ENCODE data around the gene SLC16A9.
A peak's percentile ranks its signal among the peaks of the same experiment; 100 is the strongest.
"Not testable (repeated sequence)": the region's sequence is repeated elsewhere in the genome, so short reads cannot be mapped to it uniquely, and the experiment has no call there.

SLC16A9 gene, protein sequence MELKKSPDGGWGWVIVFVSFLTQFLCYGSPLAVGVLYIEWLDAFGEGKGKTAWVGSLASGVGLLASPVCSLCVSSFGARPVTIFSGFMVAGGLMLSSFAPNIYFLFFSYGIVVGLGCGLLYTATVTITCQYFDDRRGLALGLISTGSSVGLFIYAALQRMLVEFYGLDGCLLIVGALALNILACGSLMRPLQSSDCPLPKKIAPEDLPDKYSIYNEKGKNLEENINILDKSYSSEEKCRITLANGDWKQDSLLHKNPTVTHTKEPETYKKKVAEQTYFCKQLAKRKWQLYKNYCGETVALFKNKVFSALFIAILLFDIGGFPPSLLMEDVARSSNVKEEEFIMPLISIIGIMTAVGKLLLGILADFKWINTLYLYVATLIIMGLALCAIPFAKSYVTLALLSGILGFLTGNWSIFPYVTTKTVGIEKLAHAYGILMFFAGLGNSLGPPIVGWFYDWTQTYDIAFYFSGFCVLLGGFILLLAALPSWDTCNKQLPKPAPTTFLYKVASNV

DNA sequence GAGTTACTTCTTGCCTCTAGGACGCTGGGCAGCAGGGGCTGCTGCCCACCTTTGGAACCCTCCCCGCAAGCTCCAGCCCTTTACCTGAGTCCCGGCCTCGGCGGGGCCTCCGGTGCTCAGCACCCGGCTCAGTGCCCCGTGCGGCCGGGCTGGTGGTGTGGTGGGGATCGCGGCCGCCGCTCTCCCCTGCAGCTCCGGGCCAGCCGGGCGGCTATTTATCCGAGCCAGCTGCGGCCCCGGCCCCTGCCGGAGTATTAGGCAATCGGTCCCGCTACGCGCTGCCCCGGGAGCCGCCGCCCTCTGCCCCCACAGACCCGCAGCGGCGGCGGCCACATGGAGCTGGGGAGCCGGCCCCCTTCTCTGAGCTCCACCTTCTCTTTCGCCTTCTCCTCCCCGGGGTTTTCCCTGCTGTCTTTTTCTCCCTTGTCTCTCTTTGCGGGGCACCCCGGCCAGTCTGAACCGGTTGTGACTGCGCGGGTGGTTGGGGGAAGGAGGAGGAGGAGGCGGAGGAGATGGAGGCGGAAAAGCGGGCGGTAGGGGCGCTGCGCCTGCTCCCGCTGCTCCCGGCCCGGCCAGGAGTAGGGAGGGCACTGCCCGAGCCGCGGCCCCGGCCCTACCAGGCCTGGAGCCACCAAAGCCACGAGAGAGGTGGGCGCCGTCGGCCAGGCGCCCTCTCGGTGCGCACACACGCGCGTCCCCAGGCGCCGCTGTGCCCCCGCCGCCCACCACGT is at the start of gene SLC16A9:
Gene SLC16A9 (minus strand): TSS at position 456 of the 731 bp plus-strand sequence. CDS start 25,559 bp downstream, outside the sequence.
- peak in 1 of 2 donors; percentile 13 for DNase-seq

DNA sequence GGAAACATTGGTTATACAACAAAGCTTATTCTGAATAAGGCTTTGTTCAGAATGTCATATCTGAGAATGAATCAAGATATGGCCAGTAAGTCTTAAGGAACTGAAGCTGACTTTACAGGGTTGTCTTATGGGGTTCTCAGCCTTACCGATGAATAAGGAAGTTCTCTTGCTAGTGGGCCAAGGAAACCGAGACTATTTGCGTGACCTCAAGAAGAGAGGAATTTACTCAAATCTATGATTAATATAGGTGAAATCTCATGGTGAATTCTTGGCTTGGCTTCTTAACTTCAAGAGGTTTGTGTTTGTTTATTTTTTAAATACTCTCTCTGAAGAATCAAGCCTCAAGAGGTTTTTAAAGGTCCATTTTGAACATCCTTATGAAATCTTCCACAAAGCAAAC is 48.3 kb upstream of the SLC16A9 start:
- DNase-seq = no peak

DNA sequence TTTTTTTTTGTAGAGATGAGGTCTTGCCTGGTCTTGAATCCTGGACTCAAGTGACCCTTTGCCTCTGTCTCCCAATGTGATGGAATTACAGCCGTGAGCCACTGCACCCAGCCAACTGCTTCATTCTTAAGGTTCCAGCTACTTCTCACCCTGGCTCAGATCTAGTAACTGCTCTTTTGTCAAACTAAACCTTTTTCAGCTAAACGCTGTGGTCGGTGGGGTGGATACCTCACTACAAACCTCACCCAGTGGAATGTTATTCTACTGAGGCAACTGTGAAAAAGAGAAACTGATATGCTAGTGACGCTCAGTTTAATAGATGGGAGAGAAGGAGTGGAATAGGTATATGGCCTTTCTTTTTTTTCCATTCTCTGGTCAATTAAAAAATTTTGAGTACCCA is 45.3 kb upstream of the SLC16A9 start:
- DNase-seq = no peak

DNA sequence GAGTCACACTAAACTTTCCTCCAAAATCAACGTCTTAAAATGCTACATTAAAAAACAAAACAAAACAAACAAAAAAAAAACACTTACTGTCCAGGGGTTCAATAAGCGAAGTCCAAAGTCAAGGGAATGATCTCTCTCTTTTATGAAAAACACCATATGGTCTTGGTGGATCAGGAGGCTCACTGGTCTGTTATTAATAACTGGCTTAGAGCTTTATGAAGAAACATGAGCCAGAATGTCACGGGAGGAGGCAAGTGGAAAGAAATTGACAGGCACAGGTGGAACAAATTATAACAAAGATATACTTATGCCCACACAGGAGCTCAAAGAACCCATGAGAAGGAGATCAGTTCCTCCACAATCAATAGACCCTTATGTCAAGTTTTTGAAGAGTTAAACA is 43.6 kb upstream of the SLC16A9 start, which contains the start of gene MRLN:
Gene MRLN (minus strand): TSS at position 189 of the 400 bp plus-strand sequence.
- no peak for DNase-seq

DNA sequence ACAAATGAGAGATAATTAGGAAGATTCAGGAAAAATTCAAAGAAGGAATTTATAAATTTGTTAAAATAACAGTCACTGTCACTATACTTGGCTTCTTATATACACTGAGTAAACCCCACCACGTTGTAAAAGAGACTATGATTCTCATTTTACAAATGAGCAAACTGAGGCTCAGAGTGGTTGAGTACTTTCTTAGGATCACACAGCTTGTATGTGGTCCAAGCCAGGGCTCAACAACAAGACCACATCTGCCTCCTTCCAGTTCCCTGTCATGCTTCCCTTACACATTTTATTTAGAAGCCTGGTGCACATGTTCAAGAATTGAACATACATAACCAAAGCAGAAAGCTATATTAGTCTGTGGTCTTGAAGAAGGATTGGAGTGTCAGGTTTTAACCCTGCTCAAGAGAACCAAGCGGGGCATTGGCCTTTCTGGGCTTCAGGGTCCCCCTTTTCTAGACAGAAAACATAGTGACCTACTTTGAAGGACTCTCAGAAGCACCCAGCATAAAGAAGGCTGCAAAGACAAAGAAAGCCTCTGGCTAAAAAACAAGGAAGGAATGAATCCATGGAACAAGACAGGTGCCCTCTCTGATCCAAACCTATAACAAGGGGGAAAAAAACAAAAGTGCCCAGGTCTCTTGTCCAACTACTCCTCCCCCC is 42.8 kb upstream of the SLC16A9 start:
- DNase-seq = no peak

DNA sequence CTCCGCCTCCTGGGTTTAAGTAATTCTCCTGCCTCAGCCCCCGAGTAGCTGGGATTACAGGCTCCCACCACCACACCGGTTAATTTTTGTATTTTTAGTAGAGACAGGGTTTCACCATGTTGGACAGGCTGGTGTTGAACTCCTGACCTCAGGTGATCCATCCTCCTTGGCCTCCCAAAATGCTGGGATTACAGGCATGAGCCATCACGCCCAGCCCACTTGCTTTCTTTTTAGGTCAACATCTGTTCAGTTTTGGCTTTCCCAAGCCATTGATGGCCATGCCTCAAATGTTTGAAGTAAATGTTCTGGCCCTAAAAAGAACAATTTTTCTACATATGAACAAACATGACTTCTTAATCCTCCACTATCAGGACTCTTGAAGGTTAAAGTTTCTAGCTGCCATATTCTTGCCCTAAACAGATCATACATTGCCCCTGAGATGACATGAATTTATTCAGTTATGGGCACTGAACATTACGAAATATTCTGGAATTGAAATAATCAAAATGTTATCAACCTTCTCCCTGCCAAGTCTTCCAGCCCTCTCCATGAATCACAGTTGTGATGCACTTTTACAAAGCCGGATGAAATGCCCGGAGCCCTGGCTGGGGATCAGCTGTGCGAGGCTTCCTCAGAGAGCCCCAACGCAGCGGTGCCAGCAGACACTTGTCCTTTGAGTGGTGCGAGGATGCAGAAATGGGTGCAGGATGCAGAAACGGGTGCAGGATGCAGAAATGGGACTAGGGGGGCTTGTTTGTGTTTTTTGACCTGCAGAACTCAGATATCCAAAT is 40.7 kb upstream of the SLC16A9 start:
- no peak for DNase-seq

DNA sequence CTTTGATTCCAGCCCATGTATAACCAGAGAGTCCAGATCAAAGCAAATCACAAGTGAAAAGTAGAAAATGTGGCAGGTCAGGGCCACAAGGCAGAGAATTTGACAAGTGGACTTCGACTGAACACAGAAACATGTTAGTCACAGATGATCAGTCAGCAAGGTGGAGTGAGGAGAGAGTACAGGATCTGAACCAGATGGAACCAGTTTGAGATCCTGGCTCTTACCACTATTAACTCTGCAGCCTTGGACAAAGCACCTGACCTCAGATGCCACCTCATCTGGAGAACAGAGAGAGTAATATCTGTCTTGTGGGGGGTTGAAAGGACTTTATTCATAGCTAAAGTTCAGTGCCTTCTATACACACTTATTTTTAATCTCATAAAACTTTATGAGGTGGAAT is 39.2 kb upstream of the SLC16A9 start:
- DNase-seq = no peak

DNA sequence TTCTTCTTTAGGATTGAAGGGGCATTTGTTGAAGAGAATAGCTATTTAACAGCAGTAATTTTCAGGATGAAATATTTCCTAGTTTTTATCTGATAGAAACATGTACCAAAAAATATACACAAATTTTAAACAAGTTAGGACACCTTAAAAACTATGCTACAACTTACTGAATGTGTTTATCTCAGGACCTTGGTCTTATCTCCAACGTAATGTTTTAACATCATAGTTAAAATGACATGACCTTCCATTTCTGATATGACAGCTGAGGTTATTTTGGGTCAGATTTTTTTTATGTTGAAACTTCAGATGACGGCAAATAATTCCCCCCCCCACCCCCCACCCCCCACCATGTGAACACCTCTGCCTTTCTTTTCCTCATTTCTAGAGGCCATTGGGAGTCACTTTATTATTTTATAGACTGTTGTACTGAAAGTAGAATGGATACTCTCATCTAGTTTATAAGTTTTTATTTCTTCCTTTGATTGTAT is 35.6 kb upstream of the SLC16A9 start:
- DNase-seq = no peak

DNA sequence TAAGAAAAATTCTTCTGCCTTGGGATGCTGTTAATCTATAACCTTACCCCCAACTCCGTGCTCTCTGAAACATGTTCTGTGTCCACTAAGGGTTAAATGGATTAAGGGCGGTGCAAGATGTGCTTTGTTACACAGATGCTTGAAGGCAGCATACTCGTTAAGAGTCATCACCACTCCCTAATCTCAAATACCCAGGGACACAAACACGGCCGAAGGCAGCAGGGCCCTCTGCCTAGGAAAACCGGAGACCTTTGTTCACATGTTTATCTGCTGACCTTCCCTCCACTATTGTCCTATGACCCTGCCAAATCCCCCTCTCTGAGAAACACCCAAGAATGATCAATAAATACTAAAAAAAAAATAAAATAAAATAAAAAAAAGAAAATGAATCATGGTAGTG is 35.1 kb upstream of the SLC16A9 start:
- not testable (repeated sequence) for DNase-seq

DNA sequence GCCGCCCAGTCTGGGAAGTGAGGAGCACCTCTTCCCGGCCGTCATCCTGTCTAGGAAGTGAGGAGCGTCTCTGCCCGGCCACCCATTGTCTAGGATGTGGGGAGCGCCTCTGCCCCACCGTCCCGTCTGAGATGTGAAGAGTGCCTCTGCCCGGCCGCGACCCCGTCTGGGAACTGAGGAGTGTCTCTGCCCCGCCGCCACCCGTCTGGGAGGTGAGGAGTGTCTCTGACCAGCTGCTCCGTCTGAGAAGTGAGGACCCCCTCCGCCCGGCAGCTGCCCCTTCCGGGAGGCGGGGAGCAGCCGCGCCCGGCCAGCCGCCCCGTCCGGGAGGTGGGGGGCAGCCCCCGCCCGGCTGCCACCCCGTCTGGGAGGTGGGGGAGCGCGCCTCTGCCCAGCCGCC is 34.5 kb upstream of the SLC16A9 start:
- DNase-seq = not testable (repeated sequence)

DNA sequence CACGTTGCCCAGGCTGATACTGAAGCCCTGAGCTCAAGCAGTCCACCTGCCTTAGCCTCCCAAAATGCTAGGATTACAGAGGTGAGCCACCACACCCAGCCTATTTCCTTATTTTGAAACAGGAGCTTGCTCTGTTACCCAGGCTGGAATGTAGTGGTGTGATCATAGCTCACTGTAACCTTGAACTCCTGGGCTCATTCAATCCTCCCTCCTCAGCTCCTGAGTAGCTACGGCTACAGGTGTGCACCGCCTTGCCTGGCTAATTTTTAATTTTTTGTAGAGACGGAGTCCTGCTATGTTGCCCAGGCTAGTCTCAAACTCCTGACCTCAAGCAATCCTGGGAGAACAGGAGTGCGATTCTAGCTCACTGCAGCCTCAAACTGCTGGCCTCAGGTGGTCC is 31.9 kb upstream of the SLC16A9 start:
- no peak for DNase-seq

DNA sequence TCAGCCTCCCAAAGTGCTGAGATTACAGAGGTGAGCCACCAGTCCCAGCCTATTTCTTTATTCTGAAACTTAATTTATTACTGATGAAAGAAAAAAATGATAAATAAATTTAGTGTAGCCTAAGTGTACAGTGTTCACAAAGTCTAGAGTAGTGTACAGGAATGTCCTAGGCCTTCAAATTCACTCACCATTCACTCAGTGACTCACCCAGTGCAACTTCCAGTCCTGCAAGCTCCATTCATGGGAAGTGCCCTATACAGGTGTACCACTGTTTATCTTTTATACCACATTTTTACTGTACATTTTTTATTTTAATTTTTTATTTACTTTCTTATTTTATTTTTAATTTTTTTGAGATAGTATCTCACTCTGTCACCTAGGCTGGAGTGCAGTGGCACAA is 31.4 kb upstream of the SLC16A9 start:
- no peak for DNase-seq

DNA sequence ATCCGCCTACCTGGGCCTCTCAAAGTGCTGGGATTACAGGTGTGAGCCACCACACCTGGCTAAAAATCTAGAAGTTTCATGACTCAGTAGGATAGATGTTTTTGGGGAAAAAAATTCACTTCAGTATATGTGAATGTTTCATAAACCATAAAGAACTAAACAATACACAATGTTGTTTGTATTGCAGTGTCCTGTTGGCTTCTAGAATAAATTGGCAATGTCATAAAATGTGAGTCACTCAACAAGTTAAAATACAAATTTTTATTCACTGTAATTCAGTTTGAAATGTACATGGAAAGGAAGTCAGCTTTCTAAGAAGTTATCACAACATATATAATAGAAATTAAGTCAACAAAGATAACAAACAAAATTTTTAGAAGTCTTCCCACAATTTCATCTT is 27.1 kb upstream of the SLC16A9 start:
- no peak for DNase-seq

DNA sequence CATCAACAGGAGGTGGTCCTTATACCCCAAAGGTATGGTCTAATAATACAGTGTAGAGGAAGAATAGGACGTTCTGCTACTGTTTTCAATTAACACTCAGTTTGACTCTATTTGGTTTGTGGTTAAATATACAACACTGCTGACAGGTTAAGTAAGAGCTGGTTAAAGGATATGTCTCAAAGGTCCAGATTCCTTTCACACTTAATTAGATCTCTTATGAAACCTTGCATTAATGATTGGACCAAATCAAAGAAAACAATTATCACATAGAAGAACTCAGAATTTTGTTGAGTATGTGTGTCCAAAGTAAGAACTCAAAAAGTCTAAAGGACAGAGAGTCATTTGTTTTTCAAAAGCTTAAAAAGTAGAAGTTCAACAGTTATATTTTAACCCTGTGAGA is 25.6 kb upstream of the SLC16A9 start:
- DNase-seq = no peak

DNA sequence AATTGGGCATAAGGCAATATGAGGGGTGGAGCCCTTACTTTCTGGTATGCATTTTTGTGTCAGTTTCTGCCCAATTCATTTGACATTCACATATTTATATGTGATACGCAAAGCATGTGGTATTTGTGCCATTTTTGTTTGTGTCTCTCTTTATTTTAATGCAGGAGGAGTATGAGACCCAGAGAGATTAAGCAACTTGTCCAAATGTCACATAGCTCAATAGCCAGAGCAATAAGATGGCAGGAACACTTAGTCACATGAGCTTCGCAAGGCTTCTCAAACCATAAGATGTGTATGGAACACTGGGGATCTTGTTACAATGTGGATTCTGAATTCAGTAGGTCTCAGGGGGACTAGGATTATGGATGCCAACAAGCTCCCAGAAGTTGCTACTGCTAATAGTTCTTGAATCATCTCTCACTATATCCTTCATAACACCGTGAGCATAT is 24.4 kb upstream of the SLC16A9 start:
- no peak for DNase-seq

DNA sequence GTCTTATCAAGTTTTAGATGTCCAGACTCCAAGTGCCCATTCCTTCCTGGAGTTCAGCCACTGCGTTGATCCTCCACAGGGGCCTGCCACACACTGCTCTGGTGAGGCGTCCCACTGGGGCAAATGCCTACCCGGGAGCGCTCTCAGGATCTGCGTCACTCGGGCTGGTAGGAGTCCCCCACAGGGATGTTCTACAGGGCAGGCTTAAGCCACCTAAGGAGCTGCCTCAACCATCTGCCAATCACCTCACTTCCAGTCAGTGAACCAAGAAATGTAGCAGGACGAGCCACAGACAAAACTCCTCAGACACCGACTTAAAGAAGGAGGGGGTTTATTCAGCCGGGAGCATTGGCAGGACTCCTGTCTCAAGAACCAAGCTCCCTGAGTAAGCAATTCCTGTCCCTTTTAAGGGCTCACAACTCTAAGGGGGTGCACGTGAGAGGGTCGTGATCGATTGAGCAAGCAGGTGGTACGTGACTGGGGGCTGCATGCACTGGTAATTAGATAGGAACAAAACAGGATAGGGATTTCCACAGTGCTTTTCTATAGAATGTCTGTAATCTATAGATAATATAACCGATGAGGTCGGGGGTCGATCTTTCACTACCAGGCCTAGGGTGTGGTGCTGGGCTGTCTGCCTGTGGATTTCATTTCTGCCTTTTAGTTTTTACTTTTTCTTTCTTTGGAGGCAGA is 23.8 kb upstream of the SLC16A9 start:
- DNase-seq = not testable (repeated sequence)

DNA sequence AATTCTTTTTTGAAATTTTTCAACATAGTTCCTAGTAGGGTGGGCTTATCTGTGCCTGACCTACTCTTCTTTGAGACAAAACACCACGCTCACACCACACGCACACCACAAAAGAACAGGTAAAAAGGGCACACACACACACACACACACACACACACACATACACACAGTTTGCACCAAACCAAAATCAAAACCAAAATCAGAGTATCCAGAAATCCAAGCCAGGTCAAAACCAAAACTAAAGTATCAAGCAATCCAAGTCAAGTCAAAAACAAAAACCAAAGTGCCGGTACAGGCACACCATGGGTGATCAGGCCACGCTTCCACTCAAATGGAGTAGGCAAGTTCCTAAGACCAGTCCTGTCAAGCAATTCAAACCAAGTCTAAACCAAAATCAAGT is 23.2 kb upstream of the SLC16A9 start:
- DNase-seq = not testable (repeated sequence)

DNA sequence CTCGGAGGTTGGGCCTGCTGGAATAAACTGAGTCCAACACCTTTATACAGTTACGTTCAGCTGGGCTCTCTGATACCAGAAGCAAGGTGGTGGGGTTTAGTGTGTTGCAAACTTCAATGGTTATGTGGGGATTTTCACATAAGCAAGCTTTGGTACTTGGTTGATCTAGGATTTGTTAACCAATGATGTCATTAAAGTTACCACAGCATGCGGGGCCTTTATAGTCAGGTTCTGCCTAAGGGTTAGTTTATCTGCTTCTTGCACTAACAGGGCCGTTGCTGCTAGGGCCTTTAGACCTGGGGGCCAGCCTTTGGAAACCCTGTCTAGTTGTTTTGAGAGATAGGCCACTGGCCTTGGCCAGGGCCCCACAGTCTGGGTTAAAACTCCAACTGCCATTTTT is 19.5 kb upstream of the SLC16A9 start:
- DNase-seq = not testable (repeated sequence)

DNA sequence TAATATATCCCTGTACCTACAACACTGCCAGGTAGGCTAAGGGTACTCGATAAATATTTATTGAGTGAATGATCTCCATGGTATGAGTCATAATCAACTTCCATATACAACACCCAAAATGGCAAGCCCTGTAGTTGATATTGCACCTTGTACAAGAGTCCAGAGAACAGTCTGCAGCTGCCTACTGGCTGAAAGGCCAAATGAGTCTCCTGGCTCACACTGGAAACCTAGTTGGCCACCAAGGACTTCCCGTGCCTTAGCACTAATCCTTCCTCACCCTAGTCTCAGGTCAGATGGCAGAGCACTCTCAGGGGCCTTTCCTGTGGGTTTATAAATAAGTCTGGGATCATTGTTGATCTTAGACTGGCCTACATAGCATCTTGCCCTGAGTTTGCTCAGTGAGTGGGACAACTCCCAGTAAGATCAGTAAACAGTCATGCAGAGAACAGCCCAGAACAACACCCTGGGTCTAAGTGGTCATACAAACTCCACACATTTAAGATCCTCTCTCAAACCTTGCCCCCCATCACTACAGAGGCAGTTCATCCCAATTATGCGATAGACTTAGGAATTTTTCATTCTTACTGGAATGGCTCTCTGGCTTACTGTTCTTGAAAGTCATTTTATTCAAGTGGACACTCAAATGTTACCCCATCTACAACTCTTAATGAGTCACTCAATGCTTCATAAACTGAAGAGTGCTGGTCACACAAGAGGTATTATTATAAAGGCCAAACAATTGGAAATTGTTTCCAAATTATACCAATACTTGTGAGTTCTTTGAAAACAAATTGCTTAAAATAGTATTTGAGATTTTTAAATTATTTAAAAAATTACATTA is 14.7 kb upstream of the SLC16A9 start:
- DNase-seq = no peak

DNA sequence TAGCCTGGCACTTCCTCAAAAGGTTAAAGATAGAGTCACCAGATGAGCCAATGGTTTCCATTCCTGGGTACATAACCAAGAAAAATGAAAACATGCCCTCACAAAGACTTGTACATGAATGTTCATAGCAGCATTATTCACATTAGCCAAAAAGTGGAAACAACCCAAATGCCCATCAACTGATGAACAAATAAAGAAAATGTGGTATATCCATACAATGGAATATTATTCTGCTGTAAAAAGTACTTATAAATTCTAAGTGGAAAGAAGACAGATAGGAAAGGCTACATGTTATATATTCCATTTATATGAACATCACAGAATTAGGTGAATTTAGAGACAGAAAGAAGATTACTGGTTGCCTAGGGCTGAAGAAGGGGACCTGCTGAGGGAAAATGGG is 10.7 kb upstream of the SLC16A9 start:
- DNase-seq = no peak

DNA sequence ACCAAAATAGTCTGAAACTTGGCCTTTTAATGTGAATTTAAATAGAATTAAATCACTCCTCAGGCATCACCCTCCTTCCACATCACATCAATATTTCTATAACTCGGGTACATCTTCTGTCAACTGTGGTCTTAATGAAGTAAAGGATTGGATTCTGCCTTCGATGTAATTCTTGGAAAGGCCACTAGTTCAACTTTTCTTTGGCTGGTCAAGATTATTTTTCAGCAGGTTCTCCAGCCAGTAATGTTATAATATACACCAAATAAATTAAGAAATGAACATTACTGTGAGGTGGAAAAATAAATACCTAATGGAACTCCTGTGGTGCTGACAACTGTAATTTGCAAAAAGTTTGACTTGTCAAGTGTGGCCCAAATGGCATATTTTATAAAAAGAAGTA is 9.7 kb upstream of the SLC16A9 start:
- DNase-seq = no peak
